Mucosa of rectum (tissue), 2 donors: Measurements from ENCODE around the gene DLGAP5.
A peak's percentile ranks its signal among the peaks of the same experiment; 100 is the strongest.

Experiments
- H3K27ac ChIP-seq, 2 donors: one replicate each; pipeline ENCODE4 v1.7.0; 2013; ENCODE audit warnings: inconsistent platforms in 2 of 2, low read depth in 2 of 2, low read length in 2 of 2
- H3K27me3 ChIP-seq, 2 donors: one replicate each; pipeline ENCODE4 v1.7.0; 2013; ENCODE audit warnings: low read length in 2 of 2; ENCODE audit not compliant: control insufficient read depth in 2 of 2, insufficient read depth in 2 of 2
- H3K36me3 ChIP-seq, 2 donors: one replicate each; pipeline ENCODE4 v1.7.0; 2013; ENCODE audit warnings: low read length in 2 of 2; ENCODE audit not compliant: control insufficient read depth in 2 of 2, insufficient read depth in 2 of 2
- H3K4me1 ChIP-seq, 2 donors: one replicate each; pipeline ENCODE4 v1.7.0; 2013; ENCODE audit warnings: low read length in 2 of 2, mild to moderate bottlenecking in 1 of 2; ENCODE audit not compliant: control insufficient read depth in 2 of 2, insufficient read depth in 2 of 2
- H3K4me3 ChIP-seq, 2 donors: one replicate each; pipeline ENCODE4 v1.7.0; 2013; ENCODE audit warnings: low read length in 2 of 2
- H3K9ac ChIP-seq, 2 donors: one replicate each; pipeline ENCODE4 v1.7.0; 2013; ENCODE audit warnings: low read length in 2 of 2, low read depth in 1 of 2, mild to moderate bottlenecking in 1 of 2
- H3K9me3 ChIP-seq, 2 donors: one replicate each; pipeline ENCODE4 v1.7.0; 2013; ENCODE audit warnings: low read length in 2 of 2; ENCODE audit not compliant: control insufficient read depth in 2 of 2
- donor health status: healthy.
- donor health status: Normal muscosa, but diverticular disease.

DLGAP5 gene, protein sequence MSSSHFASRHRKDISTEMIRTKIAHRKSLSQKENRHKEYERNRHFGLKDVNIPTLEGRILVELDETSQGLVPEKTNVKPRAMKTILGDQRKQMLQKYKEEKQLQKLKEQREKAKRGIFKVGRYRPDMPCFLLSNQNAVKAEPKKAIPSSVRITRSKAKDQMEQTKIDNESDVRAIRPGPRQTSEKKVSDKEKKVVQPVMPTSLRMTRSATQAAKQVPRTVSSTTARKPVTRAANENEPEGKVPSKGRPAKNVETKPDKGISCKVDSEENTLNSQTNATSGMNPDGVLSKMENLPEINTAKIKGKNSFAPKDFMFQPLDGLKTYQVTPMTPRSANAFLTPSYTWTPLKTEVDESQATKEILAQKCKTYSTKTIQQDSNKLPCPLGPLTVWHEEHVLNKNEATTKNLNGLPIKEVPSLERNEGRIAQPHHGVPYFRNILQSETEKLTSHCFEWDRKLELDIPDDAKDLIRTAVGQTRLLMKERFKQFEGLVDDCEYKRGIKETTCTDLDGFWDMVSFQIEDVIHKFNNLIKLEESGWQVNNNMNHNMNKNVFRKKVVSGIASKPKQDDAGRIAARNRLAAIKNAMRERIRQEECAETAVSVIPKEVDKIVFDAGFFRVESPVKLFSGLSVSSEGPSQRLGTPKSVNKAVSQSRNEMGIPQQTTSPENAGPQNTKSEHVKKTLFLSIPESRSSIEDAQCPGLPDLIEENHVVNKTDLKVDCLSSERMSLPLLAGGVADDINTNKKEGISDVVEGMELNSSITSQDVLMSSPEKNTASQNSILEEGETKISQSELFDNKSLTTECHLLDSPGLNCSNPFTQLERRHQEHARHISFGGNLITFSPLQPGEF

DNA sequence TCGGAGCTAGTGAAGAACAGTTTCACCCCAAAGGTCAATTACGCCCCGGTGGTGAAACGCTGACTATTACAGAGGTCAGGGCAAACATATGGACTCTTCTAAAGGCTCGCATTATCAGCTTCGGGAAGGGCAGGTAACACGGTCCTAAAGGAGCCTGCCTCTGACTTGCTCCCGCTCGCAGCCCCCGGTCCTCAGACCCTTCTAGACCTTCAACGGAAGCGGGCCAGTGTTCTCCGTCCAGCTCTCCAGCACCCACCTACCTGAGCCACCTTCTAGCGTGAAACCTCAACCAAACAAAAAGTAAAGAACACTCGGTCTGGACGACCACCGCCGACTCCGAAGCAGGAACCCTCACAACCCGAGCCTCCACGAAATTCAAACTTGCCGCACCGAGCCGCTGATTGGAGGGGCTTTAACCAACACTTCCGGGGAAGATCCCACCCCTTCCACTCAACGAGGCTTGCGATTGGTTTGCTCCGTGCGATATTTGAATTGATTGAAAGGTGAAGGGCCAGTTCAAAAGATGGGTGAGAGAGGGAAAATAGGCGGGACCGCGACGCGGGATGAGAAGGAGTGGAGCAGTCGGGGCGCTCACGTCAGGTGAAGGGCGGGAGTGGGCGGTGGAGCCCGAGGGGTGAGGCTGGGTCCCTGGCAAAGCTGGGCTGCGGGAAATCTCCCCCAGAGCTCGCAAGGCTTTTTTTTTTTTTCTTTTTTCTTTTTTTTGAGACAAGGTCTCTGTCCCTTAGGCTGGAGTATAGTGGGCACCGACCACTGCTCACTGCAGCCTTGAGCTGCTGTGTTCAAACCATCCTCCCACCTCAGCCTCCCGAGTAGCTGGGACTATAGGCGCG, at the start of gene DLGAP5:
Gene DLGAP5 (minus strand): TSS at position 383 of the 851 bp plus-strand sequence. CDS start 2,406 bp downstream, outside the sequence.
- H3K9me3 ChIP-seq, result no peaks in the 10 kb centered on the region
- peaks cover 6 to 10% of the 10 kb centered on the region in 2 donors for H3K4me1 ChIP-seq
- H3K27me3 ChIP-seq, result no peaks in the 10 kb centered on the region
- H3K36me3 ChIP-seq, result no peaks in the 10 kb centered on the region
- peak within 1 kb of the TSS; percentile 86 to 92 for H3K4me3 ChIP-seq
- H3K9ac ChIP-seq, result peak within 1 kb of the TSS; percentile 74 to 88
- H3K27ac ChIP-seq, result peak within 1 kb of the TSS; percentile 58 to 65

DNA sequence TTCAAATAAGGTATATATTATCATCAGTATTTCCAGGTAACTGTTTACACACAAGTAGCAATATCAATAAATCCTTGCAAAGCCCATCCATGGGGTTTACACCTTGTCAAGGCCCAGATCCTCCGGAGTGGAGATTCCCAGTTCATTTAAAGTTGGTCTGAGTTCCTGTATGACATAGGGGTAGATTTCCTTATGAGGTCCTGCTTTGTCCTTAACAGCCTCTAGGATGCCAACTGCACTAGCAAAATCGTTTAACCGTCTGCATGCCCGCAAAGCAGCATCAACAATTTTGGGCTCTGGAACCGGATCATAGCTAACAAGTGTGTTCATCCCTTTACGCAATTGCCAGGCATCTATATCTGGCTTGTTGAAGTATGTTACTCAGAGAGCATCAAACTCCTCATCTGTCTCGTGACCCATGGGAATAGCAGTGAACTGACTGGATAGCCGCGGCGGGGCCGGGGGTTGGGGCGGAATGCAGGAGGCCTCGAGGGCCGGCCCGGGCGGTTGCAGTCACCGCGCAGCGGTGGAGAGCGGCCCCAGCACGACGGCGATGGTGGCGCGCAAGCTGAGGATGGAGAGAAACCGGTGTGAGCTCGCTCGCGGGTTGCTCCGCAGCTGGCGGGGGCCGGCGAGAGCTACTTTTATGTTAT, 49.3 kb upstream of the DLGAP5 start:
- no peaks in the 10 kb centered on the region for H3K36me3 ChIP-seq
- no peaks in the 10 kb centered on the region for H3K4me1 ChIP-seq
- H3K4me3 ChIP-seq, result no peak overlapping the region
- peaks cover 0 to 4% of the 10 kb centered on the region in 2 donors for H3K27me3 ChIP-seq
- H3K9ac ChIP-seq, result no peak overlapping the region
- H3K27ac ChIP-seq, result no peak overlapping the region
- no peaks in the 10 kb centered on the region for H3K9me3 ChIP-seq

DNA sequence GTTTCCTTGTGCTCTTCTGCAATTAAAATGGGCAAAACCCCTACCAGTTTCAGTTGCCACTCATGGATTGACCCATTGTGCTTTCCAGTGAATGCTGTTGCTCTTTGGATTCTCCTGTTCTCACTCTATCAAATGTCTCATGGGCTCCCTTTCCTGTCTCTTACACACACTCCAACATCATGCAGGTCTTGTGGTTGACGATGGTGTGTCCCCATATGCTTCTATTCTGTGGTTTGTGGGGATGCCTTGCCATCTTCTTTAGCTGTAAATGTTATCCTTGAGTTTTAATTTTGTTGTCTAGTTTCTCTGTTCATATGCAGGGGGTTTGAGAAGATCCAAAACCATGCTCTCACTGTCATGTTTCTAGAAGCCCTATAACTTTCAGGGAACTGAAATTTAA, 47.9 kb upstream of the DLGAP5 start:
- H3K36me3 ChIP-seq, result no peaks in the 10 kb centered on the region
- H3K9ac ChIP-seq, result no peak overlapping the region
- H3K4me3 ChIP-seq, result no peak overlapping the region
- no peak overlapping the region for H3K27ac ChIP-seq
- H3K9me3 ChIP-seq, result no peaks in the 10 kb centered on the region
- no peaks in the 10 kb centered on the region for H3K4me1 ChIP-seq
- peaks cover 0 to 4% of the 10 kb centered on the region in 2 donors for H3K27me3 ChIP-seq

DNA sequence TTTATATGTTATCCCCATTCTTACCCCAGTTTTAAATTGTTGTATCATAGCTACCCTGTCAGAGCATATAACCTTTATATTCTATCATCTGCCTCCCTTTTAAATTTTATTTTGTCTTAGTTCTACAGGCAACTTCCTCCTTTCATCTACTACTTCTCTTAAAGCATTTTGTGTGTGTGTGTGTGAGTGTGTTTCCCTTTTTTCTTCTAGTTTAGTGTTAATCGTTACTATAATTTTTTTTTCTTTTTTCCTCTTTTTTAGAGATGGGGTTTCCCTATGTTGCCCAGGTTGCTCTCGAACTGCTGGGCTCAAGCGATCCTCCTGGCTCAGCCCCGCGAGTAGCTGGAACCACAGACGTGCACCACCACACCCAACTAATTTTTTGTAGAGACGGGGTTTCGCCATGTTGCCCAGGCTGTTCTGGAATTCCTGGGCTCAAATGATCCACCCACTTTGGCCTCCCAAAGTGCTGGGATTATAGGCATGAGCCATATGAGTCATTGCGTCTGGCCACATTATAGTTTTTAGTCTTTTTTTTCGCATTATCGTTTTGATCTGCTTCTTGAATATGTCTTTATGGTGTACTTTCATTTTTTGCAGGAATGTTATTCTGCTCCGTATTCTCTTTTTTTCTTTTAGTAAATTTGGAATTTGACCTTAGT, 46.8 kb upstream of the DLGAP5 start:
- Histone ChIP-seq H3K4me1 (no peaks in the 10 kb centered on the region), H3K27ac (no peak overlapping the region), H3K4me3 (no peak overlapping the region), H3K36me3 (no peaks in the 10 kb centered on the region), H3K9me3 (no peaks in the 10 kb centered on the region), H3K27me3 (peaks cover 0 to 4% of the 10 kb centered on the region in 2 donors), H3K9ac (no peak overlapping the region)

DNA sequence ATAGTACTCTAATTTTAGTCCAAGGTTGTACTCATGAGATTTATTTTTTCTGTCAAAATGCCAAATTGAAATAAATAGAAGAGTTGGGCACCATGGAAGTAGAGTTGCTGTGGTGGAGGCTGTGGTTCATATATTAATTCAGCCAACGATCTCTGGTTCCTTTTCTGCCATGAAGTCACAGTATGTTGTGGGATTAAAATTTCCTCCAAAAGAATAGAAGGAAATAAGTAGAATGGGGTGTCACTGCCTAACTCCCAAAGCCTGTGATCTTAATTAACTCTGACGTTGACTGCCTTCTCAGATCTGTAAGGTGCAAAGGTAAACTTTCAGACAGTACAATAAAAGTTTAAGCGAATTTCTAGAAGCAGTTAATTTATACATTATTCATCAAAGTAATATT, 42.2 kb upstream of the DLGAP5 start:
- Histone ChIP-seq H3K4me1 (no peaks in the 10 kb centered on the region), H3K27me3 (no peaks in the 10 kb centered on the region)

DNA sequence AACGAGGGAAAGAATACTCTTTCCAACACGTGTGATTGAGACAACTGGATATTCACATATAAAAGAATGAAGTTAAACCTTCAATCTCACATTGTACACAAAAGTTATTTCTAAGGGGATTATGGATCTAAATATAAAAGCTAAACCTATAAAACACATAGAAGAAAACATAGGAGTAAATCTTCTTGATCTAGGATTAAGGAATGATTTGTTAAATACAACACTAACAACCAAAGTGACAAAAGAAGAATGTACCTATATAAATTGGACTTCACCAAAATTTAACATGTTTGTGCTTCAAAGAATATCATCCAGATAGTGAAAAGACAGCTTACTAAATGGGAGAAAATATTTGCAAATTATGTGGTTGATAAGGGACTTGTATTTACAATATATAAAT, 36.9 kb upstream of the DLGAP5 start:
- Histone ChIP-seq H3K4me1 (no peaks in the 10 kb centered on the region), H3K27me3 (no peaks in the 10 kb centered on the region), H3K27ac (no peak overlapping the region), H3K9me3 (peaks cover 0 to 3% of the 10 kb centered on the region in 2 donors), H3K4me3 (no peak overlapping the region), H3K36me3 (no peaks in the 10 kb centered on the region), H3K9ac (no peak overlapping the region)

More for the DNA sequence above, 42.2 kb upstream of the DLGAP5 start:
- Histone ChIP-seq H3K36me3 (no peaks in the 10 kb centered on the region), H3K27ac (no peak overlapping the region), H3K4me3 (no peak overlapping the region), H3K9ac (no peak overlapping the region), H3K9me3 (no peaks in the 10 kb centered on the region)

DNA sequence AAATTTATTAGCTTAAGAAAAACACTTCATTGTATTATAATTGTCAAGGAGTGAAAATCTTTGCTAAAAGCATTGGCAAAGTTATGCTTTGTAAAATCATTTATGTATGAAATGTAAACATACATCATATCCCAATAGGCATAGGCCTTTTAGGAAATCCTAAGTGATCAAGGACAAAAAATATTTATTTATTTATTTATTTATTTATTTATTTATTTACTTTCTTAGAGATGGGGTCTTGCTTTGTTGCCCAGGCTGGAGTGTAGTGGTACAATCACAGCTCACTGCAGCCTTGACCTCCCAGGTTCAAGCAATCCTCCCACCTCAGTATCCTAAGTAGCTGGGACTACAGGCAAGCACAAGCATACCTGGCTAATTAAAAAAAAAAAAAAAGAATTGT, 32.0 kb upstream of the DLGAP5 start:
- H3K9ac ChIP-seq, result no peak overlapping the region
- H3K27me3 ChIP-seq, result no peaks in the 10 kb centered on the region
- H3K36me3 ChIP-seq, result no peaks in the 10 kb centered on the region
- H3K4me1 ChIP-seq, result no peaks in the 10 kb centered on the region
- H3K9me3 ChIP-seq, result peaks cover 0 to 3% of the 10 kb centered on the region in 2 donors
- no peak overlapping the region for H3K4me3 ChIP-seq
- no peak overlapping the region for H3K27ac ChIP-seq

DNA sequence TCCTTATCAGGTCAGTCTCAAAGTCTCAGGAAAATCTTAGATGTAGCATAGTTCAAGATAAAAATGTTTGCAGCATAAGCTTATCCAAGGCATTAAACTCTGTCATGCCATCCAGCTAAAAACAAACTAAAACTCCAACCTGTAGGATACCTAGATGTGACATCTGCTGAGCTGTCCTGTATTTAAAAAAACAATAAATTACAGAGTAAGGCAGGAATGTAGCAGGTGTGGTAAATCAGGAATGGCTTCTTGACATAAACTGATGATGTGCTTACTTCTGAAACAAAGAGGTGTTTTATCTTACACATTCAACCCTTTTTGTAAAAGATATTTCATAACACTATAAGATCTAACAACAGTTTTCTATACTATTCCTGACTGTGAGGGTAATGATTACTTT, 30.6 kb upstream of the DLGAP5 start:
- no peaks in the 10 kb centered on the region for H3K36me3 ChIP-seq
- H3K4me1 ChIP-seq, result no peaks in the 10 kb centered on the region
- no peak overlapping the region for H3K9ac ChIP-seq
- no peaks in the 10 kb centered on the region for H3K27me3 ChIP-seq
- H3K9me3 ChIP-seq, result peaks cover 0 to 3% of the 10 kb centered on the region in 2 donors
- no peak overlapping the region for H3K4me3 ChIP-seq
- no peak overlapping the region for H3K27ac ChIP-seq

DNA sequence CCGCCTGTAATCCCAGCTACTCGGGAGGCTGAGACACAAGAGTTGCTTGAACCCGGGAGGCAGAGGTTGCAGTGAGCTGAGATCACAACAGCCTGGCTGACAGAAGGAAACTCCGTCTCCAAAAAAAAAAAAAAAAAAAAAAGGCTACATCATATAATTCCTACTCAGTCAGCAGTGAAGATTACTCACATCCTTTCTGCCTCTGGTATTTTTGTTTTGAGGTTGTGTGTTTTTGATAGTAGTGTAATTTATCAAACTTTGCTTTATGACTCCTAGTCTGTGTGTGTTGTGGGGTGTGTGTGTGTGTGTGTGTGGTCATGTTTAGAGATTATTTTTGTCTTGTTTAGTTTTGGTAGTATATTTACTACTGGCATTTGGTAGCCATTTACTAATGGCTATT, 29.8 kb upstream of the DLGAP5 start:
- Histone ChIP-seq H3K36me3 (no peaks in the 10 kb centered on the region), H3K27me3 (no peaks in the 10 kb centered on the region), H3K27ac (no peak overlapping the region), H3K9me3 (peaks cover 0 to under 1% of the 10 kb centered on the region in 2 donors), H3K4me3 (no peak overlapping the region), H3K9ac (no peak overlapping the region), H3K4me1 (no peaks in the 10 kb centered on the region)
